HG03066 (cell line): ENCODE measurements around the gene HNRNPLL.
"Not testable (repeated sequence)": the region's sequence is repeated elsewhere in the genome, so short reads cannot be mapped to it uniquely, and the experiment has no call there.

Source experiments
- ATAC-seq: cut with Tn5 transposase; IDR thresholded peaks from one replicate; pipeline ENCODE4 v1.9.1; 2021; ENCODE audit warnings: low read depth; ENCODE audit not compliant: unreplicated experiment

The HNRNPLL gene

DNA sequence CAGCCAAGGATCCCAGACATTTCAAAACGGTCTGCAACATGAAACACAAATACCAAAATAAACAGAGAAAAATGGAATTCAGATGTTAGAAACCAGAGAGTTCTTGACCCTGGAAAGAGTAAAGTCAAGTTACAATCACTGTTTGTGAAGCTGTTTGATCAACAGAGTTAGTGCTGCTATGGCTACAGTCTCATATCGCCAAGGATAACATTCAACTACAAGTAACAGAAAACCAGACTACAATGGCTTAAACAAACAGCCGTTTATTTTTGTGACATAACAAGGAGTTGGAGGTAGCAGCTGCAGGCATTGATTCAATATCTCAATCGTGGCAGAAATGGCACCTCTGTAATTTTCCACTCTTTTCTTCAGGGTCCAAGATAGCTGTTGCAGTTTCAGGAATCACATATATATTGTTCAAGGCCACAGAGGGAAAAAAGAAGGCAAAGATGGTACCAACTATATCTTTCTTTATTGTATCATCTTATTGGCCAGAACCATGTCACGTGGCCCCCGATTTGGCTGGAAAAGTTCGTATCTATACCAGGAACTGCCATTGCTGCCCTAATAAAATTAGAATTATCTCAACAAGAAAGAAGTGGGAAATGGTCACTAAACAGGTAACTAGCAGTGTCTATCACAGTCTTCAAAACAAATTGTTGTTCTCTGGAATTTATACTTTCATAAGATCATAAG is 17.7 kb upstream of the HNRNPLL start:
- no peak for ATAC-seq

DNA sequence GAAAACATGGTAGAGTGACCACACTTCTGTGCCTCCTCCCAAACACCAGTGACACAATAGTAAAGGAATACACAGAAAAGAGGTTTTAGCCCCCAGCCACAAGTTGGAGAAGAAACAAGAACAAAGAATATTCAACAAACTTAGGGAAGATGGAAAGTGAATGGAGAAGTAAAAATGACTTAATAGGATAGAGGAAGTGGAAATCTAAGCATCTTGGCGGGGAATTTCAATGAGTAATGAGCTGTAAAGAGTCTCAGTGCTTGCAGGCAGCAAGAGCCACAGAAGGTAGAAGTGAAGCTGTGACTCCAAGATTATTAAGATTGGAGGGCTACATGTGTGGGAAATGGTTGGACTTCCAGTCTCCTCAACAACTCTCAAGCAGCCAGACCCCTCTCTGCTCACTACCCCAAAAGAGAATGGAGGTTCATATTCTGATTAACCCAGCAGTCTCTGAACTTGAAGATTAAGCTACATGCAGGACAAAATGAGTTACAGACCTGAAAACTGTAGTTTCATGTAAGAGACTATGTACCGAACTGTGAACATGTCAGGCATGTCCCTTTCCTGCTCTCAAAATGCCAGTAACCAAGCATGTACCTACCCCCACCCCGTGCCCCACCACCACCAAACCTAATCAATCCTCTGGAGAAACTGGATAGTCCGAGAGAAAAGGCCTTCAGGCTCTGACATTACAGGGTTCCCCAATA is 16.9 kb upstream of the HNRNPLL start:
- ATAC-seq: peak; percentile 63

DNA sequence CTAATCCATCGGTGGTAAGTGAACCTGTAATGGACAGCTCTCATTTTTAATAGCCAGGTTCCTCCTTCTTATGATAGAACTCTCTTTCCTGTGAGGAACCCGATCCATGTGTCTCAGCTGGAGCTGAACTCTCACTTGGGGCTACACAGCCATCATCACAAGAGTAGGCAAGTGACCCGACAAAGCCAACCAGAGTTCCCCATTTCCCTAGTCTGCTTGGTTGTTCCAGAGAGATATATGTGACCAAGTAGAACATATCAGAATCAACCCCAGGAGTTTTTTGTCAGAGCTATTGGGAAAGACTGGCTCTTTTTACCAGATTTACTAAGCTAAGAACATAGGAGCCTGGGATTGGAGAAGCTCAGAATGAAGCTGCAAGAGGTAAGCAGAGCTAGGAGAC is 14.6 kb upstream of the HNRNPLL start:
- ATAC-seq: no peak

DNA sequence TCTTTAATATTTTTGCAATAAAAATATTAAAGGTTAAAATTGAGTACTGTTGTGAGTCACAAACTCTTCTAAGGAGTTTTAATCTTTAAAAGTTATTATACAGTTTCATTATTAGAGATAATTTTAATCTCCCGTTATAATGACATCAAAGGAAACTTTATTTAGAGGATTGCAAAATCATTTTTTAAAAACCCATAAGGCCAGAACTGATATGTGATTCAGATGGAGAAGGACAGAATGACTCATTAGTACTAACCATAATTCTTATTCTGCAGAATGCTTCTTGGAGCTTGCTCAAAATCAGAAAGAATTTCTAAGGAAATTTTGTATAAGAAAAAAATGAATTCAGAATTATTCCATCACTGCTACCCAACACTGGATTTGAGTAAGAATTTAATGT is 12.5 kb upstream of the HNRNPLL start:
- ATAC-seq: no peak

DNA sequence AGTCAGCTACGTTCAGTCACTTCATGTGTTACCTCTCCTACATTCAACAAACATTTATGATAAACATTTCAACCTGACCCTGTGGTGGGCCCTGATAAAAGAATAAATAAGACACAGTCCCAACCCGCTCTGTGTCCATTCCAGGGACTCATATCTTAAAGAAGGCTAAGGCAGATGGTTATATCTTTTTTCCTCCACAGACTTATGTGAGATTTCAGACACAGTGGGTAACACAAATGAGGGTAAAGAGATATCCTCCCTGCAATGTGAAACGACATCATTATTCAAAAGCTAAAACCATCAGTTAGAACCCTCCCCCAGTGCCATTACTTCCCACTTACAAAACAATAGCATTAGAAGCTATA is 11.1 kb upstream of the HNRNPLL start:
- ATAC-seq: no peak

DNA sequence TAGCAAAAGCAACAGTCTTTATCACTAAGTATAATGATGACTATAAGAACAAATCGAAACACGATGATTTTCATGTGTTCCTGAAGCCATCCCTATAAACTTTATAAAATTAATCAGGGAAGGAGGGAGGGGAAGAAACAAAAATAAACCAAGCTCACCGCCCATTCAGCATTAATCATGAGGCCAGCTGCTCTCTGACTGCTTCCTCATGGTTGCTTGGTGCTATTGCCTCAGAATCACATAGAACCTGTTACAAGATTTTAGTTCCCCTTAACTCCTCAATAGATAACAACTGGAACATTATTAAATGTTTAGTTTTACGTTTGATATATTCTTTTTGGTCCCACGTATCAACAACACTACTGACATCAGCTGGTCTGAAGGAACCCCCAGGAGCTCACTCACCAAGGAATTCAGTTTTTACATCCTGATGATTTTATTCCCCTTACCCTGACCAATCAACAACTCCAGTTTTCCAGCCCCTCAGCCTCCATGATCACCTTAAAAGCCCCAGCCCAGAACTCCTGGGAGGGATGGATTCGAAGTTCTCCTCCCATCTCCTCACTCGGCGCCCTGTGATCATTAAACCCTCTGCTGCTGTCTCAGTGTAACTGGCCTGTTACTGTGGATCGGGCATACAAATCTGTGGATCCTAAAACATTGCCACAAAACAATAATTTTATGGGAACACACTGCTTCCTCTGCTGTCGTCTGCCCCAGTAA is 10.6 kb upstream of the HNRNPLL start:
- no peak for ATAC-seq

DNA sequence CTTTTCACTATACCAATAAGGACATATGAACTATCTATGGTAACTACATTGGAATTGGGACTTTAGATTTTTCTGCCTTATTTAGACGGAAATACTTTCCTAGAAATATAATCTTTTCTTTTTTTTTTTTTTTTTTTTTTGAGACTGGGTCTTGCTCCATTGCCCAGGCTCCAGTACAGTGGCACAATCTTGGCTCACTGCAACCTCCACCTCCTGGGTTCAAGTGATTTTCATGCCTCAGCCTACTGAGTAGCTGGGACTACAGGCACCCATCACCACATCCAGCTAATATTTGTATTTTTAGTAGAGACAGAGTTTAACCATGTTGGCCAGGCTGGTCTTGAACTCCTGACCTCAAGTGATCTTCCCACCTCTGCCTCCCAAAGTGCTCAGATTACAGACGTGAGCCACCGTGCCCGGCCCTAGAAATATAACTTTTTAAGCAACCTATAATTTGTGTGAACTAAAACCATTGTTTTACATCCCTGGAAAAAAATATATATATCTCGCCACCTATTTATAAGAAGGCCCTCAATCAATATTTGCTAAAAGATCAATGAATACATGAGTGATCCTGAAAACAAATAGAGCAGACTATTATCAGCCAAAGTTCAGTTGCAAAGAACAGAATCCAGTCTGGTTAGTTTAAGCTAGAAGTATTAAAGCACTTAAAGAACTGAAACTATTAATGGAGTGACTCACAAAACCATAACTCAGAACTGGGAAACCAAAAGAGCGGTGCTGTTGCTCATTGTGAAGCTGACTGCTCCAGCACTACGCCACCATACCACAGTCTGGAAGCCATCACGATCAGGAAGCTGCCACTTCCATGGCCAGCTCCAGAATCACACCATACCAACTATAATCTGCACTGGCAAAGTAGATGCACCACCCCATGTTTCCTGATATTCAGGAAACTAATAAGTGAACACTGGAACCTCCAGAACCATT is 8.4 kb upstream of the HNRNPLL start:
- peak; percentile 63 for ATAC-seq

DNA sequence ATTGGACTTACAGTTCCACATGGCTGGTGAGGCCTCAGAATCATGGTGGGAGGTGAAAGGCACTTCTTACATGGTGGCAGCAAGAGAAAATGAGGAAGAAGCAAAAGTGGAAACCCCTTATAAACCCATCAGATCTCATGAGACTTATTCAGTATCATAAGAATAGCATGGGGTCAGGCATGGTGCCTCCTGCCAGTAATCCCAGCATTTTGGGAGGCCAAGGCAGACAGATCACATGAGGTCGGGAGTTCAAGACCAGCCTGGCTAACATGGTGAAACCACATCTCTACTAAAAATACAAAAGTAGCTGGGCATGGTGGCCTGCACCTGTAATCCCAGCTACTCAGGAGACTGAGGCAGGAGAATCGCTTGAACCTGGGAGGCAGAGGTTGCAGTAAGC is 6.5 kb upstream of the HNRNPLL start:
- not testable (repeated sequence) for ATAC-seq

DNA sequence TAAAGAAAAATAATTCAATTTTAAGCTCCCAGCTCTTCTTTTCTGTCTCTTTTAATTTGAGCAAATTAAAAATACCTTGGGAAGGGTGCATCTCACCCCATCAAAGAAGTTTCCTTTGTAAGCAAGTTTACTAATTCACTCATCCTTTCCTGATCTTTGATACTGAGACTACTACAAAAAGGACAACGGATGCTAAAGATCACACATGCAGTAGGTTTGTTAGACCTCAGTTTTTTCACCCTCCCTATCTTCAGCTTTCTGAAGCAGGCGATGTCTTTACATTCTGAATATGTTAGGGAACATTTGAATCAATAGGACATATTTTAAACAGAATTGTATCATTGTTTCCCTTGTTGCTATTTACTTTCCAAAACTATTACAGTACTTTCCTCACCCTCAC is 6.0 kb upstream of the HNRNPLL start:
- ATAC-seq: no peak

DNA sequence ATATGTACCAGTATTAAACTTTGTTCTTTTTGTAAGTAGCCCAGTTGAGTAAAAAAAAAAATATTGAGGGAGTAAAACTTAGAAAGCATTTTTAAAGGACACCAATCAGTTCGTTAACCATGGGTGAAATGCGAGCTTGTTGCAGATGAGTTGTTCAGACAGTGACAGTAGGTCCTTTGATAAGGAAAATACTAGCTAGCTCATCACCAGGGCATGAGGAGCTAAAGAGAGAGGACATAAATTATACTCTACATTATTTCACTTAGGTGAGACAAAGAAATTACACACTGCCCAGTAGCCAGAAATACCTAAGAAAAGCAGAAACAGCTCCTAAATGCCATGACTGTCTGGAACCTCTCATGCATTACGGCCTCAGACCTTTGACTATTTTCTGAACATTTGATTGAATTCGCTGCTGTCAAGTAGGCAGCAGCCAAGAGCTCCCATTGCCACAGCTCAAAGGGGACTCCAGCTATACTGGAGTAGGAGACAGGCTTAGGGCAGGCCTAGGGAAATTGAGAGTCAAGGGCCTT is 2.6 kb upstream of the HNRNPLL start:
- no peak for ATAC-seq

DNA sequence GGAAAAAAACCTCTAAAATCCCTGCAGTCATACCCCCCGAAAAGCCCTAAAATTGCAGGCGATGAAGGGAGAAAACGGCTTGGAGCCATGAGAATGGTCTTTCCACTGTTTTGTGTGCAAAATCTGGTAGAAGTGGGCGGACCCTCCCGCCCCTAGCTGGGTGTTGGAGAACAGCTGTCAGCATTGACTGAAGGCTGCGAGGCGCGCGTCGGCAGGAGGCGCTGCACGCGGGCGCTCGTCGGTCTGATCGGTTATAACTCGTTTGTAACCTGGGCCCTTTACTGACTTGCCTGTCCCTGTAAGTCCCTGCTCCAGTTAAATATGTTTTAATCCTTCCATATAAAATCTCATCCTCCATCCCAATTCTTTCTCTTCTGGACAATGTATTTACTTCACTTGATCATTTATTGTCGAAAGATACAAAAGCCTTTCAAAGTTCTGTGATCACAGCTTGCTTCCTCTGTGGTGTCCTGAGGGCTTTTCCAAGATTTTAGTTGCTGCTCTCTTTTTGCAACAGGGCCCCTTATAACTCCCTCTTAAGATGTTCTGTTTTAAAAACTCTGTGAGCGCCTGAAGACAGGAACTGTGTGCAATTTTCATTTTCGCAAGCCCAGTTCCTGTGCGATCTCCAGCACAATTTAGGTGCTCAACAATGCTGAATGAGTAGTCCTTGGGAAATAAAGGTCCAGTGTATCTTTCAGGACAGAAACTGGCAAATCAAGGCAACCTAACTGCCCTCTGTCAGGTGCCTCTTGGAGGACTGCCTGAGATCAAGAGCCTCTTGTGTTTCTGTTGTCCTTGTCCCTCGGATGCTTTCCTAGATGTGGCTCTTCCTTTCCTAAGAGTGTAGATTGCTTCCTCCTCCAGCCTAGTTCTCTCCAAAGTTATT is 918 bp upstream of the HNRNPLL start:
- peak; percentile 39 for ATAC-seq

DNA sequence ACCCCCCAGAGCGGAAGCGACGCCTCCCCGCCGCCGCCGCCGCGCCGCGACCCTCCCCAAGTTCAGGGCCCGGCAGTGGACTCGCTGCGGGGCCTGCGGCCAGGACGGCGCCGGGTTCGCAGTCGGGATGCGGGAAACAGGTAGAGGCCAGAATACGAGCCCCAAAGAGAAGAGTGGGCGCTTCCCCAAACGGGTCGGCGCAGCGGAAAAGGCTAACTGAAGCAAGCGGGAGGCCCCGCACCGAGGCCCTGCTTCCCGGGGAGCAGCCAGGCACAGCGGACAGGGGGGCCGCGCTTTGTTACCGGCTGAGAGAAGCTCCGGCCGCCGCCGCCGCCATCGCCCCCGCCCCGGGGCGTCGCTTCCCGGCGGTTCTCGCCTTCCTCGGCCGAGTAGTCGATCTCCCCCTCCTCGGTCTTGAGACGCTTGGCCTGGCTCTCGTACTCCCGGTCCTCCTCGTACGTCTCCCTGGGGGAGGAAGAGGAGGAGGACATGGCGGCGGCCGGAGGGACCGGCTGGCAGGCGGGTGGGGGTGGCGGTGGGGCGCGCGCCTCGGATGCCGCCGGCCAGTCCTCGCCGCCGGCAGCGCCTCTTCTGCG is 494 bp downstream of the HNRNPLL start:
- ATAC-seq: peak; percentile 10

DNA sequence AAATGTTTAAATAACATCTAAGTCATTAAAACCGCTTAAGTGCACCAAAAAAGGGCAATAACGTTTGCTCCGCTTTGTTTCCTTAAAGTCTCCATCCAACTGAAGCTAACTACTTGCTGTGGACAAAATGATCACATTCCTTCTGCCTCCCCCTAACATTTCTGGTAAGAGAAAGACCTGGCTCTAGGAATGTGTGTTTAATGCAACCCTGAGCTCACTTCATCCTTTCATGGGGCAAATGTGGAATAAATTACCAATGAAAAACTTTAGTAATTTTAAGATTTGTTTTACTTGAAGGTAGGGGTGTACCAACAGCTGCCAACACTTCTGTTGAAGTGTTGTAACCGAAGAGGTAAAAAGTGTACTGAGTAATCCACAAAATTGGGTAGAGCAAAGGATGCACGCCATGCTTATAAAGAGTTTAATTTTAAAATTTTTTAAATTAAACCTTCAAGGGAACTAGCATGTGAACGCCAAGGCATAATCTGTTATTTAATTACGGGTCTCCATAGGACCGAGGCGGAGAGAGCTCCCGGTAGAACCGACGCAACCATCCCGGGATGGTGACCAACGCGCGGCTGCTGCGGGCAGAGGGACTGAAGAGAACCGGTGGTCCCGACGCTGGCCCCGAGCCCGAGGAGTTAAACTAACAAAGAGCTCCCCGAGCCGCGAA is 1.1 kb downstream of the HNRNPLL start:
- ATAC-seq: no peak

DNA sequence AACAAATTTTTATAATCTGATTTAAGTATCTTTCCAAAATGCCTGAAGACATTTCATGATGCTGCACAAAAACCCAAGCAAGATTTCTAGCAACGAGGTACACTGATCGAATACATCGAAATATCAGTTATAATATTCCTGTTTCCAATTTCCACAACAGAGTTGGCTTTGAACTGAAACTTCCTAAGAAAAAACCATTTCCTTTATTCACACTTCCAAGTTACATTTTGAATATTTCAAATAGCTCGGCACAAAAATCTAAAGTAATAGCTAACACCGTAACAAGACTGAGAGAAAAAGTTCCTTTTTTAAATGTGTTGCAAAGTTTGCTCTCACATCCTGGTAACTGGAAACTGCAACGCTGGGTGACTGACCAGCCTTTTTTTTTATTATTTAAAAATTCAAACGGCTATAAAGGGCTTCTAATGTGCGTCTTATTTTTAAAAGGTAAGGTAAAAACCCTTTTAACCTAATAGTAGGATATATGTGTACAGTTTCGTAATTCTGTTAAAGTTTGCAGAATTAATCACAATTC is 1.7 kb downstream of the HNRNPLL start:
- ATAC-seq: no peak

DNA sequence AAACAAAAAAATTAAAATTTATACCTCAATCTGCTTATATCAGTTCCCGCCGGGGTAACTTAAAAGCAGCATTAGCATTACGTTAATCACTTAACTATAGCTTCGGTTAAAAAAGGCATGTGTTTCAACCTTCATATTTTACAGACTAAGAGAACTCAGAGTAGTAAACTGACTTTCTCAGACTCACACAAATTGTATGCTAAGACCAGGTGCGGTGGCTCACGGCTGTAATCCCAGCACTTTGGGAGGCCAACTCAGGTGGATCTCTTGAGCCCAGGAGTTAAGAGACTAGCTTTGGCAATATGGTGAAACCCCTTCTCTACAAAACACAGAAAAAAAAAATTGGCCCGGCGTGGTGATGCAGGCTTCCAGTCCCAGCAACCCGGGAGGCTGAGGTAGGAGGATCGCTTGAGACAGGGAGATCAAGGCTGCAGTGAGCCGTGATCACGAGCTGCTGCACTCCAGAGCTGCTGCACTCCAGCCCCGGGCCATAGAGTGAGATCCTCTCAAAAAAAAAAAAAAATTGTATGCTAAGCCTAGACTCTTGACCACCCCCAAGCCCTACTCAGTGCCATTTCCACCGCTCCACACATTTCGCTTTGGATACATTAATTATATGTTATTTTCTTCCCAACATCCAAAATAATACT is 2.4 kb downstream of the HNRNPLL start:
- ATAC-seq: no peak

DNA sequence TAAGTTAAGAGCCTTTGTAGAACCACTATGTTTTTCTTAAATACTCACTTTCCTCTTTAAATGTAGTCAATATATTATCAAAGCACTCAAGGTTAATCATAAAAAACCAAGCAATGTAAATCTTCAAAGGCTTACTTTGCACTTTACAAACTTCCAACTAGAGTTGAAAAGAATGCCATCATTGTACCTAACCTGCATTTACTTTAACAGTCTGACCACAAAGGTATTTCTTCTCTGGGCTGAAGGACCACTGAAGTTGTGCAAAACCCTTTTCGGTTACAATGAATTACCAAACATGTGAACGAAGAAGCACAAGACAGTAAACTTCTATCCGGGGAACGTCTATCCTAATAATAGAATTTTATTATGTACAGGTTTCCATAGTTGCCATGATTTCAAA is 3.0 kb downstream of the HNRNPLL start:
- no peak for ATAC-seq

DNA sequence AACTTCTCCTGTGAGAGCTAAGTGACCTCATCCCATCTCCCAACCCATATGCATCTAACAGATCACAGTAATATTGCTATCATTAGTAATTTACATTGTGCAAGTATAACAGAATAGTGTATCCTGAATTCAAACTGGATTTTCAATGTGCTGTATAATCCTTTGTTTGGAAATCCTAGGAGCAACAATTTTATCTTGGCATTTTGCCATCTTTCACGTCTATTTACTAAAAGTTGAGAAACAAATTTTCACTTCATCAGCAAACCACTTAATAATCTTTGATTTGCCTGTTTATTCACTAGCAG is 3.8 kb downstream of the HNRNPLL start:
- ATAC-seq: no peak
